K562 (cell line): ENCODE results near the gene OR2D2.

Source experiments
- CBFB ChIP-seq: sonication (generic); formaldehyde crosslinking; IDR thresholded peaks from 2 replicates; pipeline ENCODE4 v1.4.0; 2020; ENCODE audit warnings: mild to moderate bottlenecking, missing genetic modification reagents
- EP300 ChIP-seq: IDR thresholded peaks from 2 replicates; pipeline ENCODE4 v1.6.1; 2012; ENCODE audit warnings: low read length, improper control_type of control experiment
- EZH2 ChIP-seq: IDR thresholded peaks from 2 replicates; pipeline ENCODE4 v1.6.1; 2012; ENCODE audit warnings: low read depth, mild to moderate bottlenecking, inconsistent platforms, low read length, borderline replicate concordance
- LARP7 ChIP-seq: fragments of 450-650 bp; IDR thresholded peaks from 2 replicates; pipeline ENCODE4 v1.6.1; 2016
- LEF1 ChIP-seq: fragments of 450-650 bp; IDR thresholded peaks from 2 replicates; pipeline ENCODE4 v1.6.1; 2016; ENCODE audit warnings: mild to moderate bottlenecking
- NFYB ChIP-seq: IDR thresholded peaks from 2 replicates; pipeline ENCODE4 v1.6.1; 2011; ENCODE audit warnings: mild to moderate bottlenecking, moderate library complexity; ENCODE audit not compliant: insufficient read length; ENCODE audit errors: extremely low read depth
- POLR2AphosphoS5 ChIP-seq: IDR thresholded peaks from 2 replicates; pipeline ENCODE4 v1.6.1; 2011; ENCODE audit warnings: mild to moderate bottlenecking, low read depth, low read length, moderate library complexity; ENCODE audit not compliant: control insufficient read depth, insufficient read depth
- ZNF274 ChIP-seq: IDR thresholded peaks from 2 replicates; pipeline ENCODE4 v1.6.1; 2011; ENCODE audit warnings: low read depth, mild to moderate bottlenecking, low read length, moderate library complexity, borderline replicate concordance
- TF ChIP-seq, protein P1 (sequence below), 3 experiments: IDR thresholded peaks in 2 of 3; conservative IDR thresholded peaks in 1 of 3; 2 replicates each; pipeline ENCODE4 v1.5.1; 2011 to 2012; ENCODE audit warnings: low read length in 3 of 3, mild to moderate bottlenecking in 3 of 3, control low read depth in 2 of 3, improper control_type of control experiment in 1 of 3, inconsistent platforms in 1 of 3, low read depth in 1 of 3, mixed read lengths in 1 of 3, moderate library complexity in 1 of 3; ENCODE audit not compliant: insufficient read depth in 2 of 3
- TF ChIP-seq, protein P2 (sequence below): fragments of 450-650 bp; IDR thresholded peaks from 2 replicates; pipeline ENCODE4 v1.7.1; 2018; ENCODE audit warnings: mild to moderate bottlenecking, low read depth; ENCODE audit not compliant: partially characterized antibody

DNA sequence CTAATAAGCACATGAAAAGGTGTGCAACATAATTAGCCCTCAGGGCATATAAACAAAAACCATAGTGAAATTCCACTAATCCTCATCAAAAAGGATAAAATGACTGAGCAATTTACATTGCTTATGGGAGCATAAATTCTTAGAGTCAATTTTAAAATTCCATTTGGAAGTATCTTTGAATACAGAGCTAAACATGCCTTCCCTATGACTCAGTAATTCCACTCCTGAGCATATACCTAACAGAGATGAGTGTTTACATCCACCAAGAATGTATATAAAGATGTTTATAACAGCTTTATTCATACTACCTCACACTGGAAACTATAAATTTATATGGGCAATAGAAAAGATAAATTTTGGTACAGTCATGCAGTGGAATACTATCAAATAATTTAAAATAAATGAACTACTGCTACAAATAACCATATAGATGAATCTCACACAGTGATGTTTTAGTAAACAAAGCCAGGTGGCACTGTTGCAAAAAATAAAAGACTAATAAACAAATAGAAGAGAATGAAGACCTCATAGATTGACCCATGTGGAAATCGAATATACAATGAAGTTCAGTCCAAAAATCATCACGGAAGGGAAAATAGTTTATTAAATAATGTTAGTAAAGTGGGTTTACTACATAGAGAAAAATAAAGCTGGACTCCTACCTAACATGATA, 8.2 kb upstream of the OR2D2 start:
- TF ChIP-seq NFYB (no peak), EP300 (no peak), LEF1 (no peak), LARP7 (no peak), POLR2AphosphoS5 (no peak), ZNF274 (no peak), CBFB (CRISPR knock-in tag) (no peak), EZH2 (no peak)
- TF ChIP-seq, protein P1, sequence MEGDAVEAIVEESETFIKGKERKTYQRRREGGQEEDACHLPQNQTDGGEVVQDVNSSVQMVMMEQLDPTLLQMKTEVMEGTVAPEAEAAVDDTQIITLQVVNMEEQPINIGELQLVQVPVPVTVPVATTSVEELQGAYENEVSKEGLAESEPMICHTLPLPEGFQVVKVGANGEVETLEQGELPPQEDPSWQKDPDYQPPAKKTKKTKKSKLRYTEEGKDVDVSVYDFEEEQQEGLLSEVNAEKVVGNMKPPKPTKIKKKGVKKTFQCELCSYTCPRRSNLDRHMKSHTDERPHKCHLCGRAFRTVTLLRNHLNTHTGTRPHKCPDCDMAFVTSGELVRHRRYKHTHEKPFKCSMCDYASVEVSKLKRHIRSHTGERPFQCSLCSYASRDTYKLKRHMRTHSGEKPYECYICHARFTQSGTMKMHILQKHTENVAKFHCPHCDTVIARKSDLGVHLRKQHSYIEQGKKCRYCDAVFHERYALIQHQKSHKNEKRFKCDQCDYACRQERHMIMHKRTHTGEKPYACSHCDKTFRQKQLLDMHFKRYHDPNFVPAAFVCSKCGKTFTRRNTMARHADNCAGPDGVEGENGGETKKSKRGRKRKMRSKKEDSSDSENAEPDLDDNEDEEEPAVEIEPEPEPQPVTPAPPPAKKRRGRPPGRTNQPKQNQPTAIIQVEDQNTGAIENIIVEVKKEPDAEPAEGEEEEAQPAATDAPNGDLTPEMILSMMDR (IDR thresholded peaks at IDR 0.05 in 2 of 3, conservative IDR thresholded peaks at IDR 0.05 in 1 of 3; ENCODE audit: insufficient read depth in 2 of 3, low read depth in 1 of 3, low read length in 3 of 3) = peak in 1 of 3 experiments; percentile 43; a peak in 2 of 6 replicates
- TF ChIP-seq, protein P2, sequence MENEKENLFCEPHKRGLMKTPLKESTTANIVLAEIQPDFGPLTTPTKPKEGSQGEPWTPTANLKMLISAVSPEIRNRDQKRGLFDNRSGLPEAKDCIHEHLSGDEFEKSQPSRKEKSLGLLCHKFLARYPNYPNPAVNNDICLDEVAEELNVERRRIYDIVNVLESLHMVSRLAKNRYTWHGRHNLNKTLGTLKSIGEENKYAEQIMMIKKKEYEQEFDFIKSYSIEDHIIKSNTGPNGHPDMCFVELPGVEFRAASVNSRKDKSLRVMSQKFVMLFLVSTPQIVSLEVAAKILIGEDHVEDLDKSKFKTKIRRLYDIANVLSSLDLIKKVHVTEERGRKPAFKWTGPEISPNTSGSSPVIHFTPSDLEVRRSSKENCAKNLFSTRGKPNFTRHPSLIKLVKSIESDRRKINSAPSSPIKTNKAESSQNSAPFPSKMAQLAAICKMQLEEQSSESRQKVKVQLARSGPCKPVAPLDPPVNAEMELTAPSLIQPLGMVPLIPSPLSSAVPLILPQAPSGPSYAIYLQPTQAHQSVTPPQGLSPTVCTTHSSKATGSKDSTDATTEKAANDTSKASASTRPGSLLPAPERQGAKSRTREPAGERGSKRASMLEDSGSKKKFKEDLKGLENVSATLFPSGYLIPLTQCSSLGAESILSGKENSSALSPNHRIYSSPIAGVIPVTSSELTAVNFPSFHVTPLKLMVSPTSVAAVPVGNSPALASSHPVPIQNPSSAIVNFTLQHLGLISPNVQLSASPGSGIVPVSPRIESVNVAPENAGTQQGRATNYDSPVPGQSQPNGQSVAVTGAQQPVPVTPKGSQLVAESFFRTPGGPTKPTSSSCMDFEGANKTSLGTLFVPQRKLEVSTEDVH = no peak
